Melanocyte of skin (primary cell): Measurements from ENCODE around the gene CSRP2. TPM values are rescaled to one million over a fixed set of nuclear protein-coding genes. Genes with fewer than 3 reads are reported as not detected.

Source experiments
- total RNA-seq, 2 donors: library from RNA; depleted of rRNA; stranded (reverse); fragments of >200 nt; gene quantifications; 2 replicates each; pipeline ENCODE4 v1.2.3, GENCODE V29; 2012

CSRP2 gene
- 10 to 100 TPM; 22.7 to 30.0 TPM for total RNA-seq

DNA sequence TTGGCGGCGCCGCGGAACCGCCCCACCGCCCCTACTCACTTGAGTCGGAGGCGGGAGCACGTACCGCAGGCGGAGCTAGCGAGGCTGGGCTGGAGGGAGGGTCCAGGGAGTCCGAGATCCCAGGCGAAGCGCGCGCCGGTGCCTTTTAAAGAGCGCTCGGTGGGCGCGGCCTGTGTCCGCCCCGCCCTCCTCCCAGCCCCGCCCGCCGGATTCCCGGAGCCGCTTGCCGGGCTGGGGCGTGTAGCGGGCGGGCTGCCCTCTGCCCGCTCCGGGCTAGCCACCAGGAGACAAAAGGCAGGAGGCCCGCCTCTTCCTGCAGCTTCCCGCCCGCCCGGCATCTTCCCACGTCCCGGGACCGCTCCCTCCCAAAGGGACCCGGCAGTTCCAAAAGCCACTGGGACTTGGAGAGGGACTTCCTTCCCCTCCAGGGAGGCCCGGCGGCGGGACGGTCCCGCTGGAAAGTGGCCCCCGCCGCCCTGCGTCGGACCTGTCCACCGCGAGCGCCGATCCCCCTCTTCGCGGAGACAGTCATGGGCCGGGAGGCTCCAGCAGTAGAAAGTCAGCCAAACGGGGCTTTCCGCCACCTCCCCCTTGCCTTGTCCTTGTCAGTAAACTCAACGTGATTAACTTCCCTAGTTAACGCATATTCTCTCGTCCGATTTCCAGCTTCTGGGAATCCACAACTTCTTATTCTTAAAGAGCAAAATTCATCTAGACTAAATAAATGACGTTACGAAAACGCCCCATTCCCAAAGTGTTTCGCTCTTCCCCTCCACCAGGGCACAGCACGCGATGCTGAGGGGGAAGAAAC, at the start of gene CSRP2:
Gene CSRP2, minus strand, starts transcription at position 121 of the 811 bp plus-strand sequence. CDS start 12,759 bp downstream, outside the sequence.

Other genes with a start within 250 kb of the CSRP2 start
- gene ZDHHC17, start 114.9 kb downstream of the CSRP2 start, total RNA-seq, result 10 to 100 TPM; 45.4 to 58.3 TPM
- 10 to 100 TPM; 13.1 to 16.3 TPM for gene E2F7, start 186.6 kb upstream of the CSRP2 start, total RNA-seq